ENCODE results near the gene ZBTB11. TPM values are rescaled to one million over a fixed set of nuclear protein-coding genes. Genes with fewer than 3 reads are reported as not detected.
"Not testable (repeated sequence)": the region's sequence is repeated elsewhere in the genome, so short reads cannot be mapped to it uniquely, and the experiment has no call there.

ZBTB11 gene
- total and polyA plus RNA-seq, 10 of the 15 experiments (the other 5 are each of a cell fraction or from before 2014, with no cell fraction given), result 3.5 to 25.7 (median 18.0) TPM

- no TSS peak for BruUV-seq (replicated peaks)
- RAD21 ChIA-PET (ENCODE audit: unreplicated experiment), result no interaction called here
- POLR2A ChIA-PET, result no interaction called here
- no peak overlapping the region for H3K4me2 ChIP-seq (ENCODE audit: control insufficient read depth, insufficient read depth)
- CTCF ChIA-PET, result interaction anchor here (0.6 to 3.0 kb wide), 6 partner anchors 9 to 526 kb away, joined by 3 to 10 read pairs (median 3); no protein-coding TSS in a partner anchor
- no peak for TF ChIP-seq POLR2A (IDR thresholded peaks at IDR 0.05; ENCODE audit: low read depth, low read length)
- TF ChIP-seq RAD21 (IDR thresholded peaks at IDR 0.05; ENCODE audit: insufficient read depth, low read depth, low read length), result peak; percentile 76
- TF ChIP-seq TAF1 (IDR thresholded peaks at IDR 0.05; ENCODE audit: borderline replicate concordance, low read depth, low read length), result no peak
- peak; percentile 57 for TF ChIP-seq SMC3 (IDR thresholded peaks at IDR 0.05; ENCODE audit: borderline replicate concordance, low read length)
- no peak for TF ChIP-seq JUND (IDR thresholded peaks at IDR 0.05; ENCODE audit: low read depth, low read length)
- no peak for TF ChIP-seq ZBED1 (IDR thresholded peaks at IDR 0.05; ENCODE audit: borderline replicate concordance)
- peak; percentile 36; the same call in 1 of the 2 replicates for TF ChIP-seq YY1 (IDR thresholded peaks at IDR 0.05; ENCODE audit: low read depth, low read length)
- no peak for TF ChIP-seq CBFB (IDR thresholded peaks at IDR 0.05; ENCODE audit: low read depth)
- peak; percentile 58 to 65 (median 59) for TF ChIP-seq CTCF (IDR thresholded peaks at IDR 0.05 in 2 of 3, conservative IDR thresholded peaks at IDR 0.05 in 1 of 3; ENCODE audit: control insufficient read depth in 2 of 3, extremely low read depth in 1 of 3, insufficient read depth in 1 of 3, low read depth in 3 of 3, low read length in 3 of 3)
- DNase-seq (ENCODE audit: low read depth, low spot score), result no peak
- H3K9me3 ChIP-seq (replicated peaks; ENCODE audit: control insufficient read depth, insufficient read depth, low read length), result no peaks in the 10 kb centered on the region
- H3K4me3 ChIP-seq, result no peak overlapping the region
- no peak for FAIRE-seq
- H3K4me1 ChIP-seq (ENCODE audit: control insufficient read depth, insufficient read depth, low read length), result peaks cover 4% of the 10 kb centered on the region; the same call in 1 of the 2 replicates
- in situ Hi-C loops (cut with MboI), result no loop called here
- no peak overlapping the region for H3K9ac ChIP-seq (ENCODE audit: control insufficient read depth, insufficient read depth, low read length)
- peak; percentile 58 for ATAC-seq
- SMC1A ChIA-PET (ENCODE audit: uncharacterized antibody, unreplicated experiment), result interaction anchor here (1.0 to 1.6 kb wide), 3 partner anchors 13 to 107 kb away, joined by 4 to 10 read pairs (median 5); no protein-coding TSS in a partner anchor
- no peak overlapping the region for H2AFZ ChIP-seq (ENCODE audit: control insufficient read depth, low read depth, low read length)
- 29% methylated on average over 10 of the region's 10 CpGs for WGBS (ENCODE audit: insufficient coverage, insufficient replicate concordance, low lambda C conversion rate, missing lambda C conversion rate)
- H3K27me3 ChIP-seq (replicated peaks in 1 of 2; ENCODE audit: control insufficient read depth in 2 of 2, insufficient read depth in 2 of 2, low read length in 1 of 2), result no peaks in the 10 kb centered on the region
- intact Hi-C loops (cut with micrococcal nuclease; ENCODE audit: unreplicated experiment), result loop anchor here (1.0 to 5.0 kb wide), 3 partner anchors 107 to 841 kb away; no protein-coding TSS in a partner anchor
- no peak overlapping the region for H3K27ac ChIP-seq (ENCODE audit: control insufficient read depth, insufficient read depth)
- no peaks in the 10 kb centered on the region for H4K20me1 ChIP-seq (ENCODE audit: control insufficient read depth, insufficient read depth)
- H3K79me2 ChIP-seq (ENCODE audit: control insufficient read depth, insufficient read depth, low read length), result no peaks in the 10 kb centered on the region
- no peaks in the 10 kb centered on the region for H3K36me3 ChIP-seq (ENCODE audit: control insufficient read depth in 2 of 2, insufficient read depth in 2 of 2, low read length in 1 of 2)
Measured at GRCh38 chr3:101695779-101696372, 18.9 kb upstream of the ZBTB11 start.

- H3K4me2 ChIP-seq (ENCODE audit: control insufficient read depth, insufficient read depth); H3K27me3 ChIP-seq (replicated peaks in 1 of 2; ENCODE audit: control insufficient read depth in 2 of 2, insufficient read depth in 2 of 2, low read length in 1 of 2); BruUV-seq (replicated peaks); H3K9ac ChIP-seq (ENCODE audit: control insufficient read depth, insufficient read depth, low read length); DNase-seq (ENCODE audit: low read depth, low spot score); H3K9me3 ChIP-seq (replicated peaks; ENCODE audit: control insufficient read depth, insufficient read depth, low read length); in situ Hi-C loops (cut with MboI); FAIRE-seq; H4K20me1 ChIP-seq (ENCODE audit: control insufficient read depth, insufficient read depth); H3K27ac ChIP-seq (ENCODE audit: control insufficient read depth, insufficient read depth); POLR2A ChIA-PET; H2AFZ ChIP-seq (ENCODE audit: control insufficient read depth, low read depth, low read length); H3K4me1 ChIP-seq (ENCODE audit: control insufficient read depth, insufficient read depth, low read length); H3K4me3 ChIP-seq; H3K79me2 ChIP-seq (ENCODE audit: control insufficient read depth, insufficient read depth, low read length); ATAC-seq; H3K36me3 ChIP-seq (ENCODE audit: control insufficient read depth in 2 of 2, insufficient read depth in 2 of 2, low read length in 1 of 2): not testable (repeated sequence)
- CTCF ChIA-PET, result interaction anchor here (0.7 to 3.0 kb wide), 4 partner anchors 98 to 531 kb away, joined by 3 to 10 read pairs (median 4); no protein-coding TSS in a partner anchor
- RAD21 ChIA-PET (ENCODE audit: unreplicated experiment), result interaction anchor here (0.8 kb wide), 1 partner anchor 108 kb away, joined by 3 read pairs; no protein-coding TSS in a partner anchor
- 81% methylated on average over 4 of the region's 4 CpGs for WGBS (ENCODE audit: insufficient coverage, insufficient replicate concordance, low lambda C conversion rate, missing lambda C conversion rate)
- intact Hi-C loops (cut with micrococcal nuclease; ENCODE audit: unreplicated experiment), result loop anchor here (1.0 to 5.0 kb wide), 3 partner anchors 108 to 842 kb away; no protein-coding TSS in a partner anchor
- SMC1A ChIA-PET (ENCODE audit: uncharacterized antibody, unreplicated experiment), result interaction anchor here (0.6 kb wide), 1 partner anchor 108 kb away, joined by 4 read pairs; no protein-coding TSS in a partner anchor
Measured at GRCh38 chr3:101694836-101695235, 17.9 kb upstream of the ZBTB11 start.
